ENCODE data around the gene TOGARAM1.

Gene TOGARAM1

GRCh38 chr14:44944107-44944506 is 17.9 kb upstream of the TOGARAM1 start:
- Histone ChIP-seq H2AFZ (ENCODE audit: low read depth) (no peak overlapping the region), H3K9ac (no peak overlapping the region), H3K4me3 (IDR thresholded peaks at IDR 0.05; ENCODE audit: insufficient read depth, low read depth, low read length) (no peak overlapping the region), H3K27me3 (ENCODE audit: insufficient read depth, low read depth) (no peaks in the 10 kb centered on the region), H3K27ac (no peak overlapping the region), H3K36me3 (ENCODE audit: insufficient read depth) (no peaks in the 10 kb centered on the region), H3K4me1 (ENCODE audit: low read depth, poor library complexity, severe bottlenecking) (no peaks in the 10 kb centered on the region), H3K4me2 (no peak overlapping the region), H4K20me1 (ENCODE audit: insufficient read depth) (no peaks in the 10 kb centered on the region), H3K79me2 (ENCODE audit: insufficient read depth, low read depth) (no peaks in the 10 kb centered on the region)
- no peak for TF ChIP-seq CTCF (conservative IDR thresholded peaks at IDR 0.05; ENCODE audit: low read depth, low read length)

- H3K9ac ChIP-seq, result no peak overlapping the region
- TF ChIP-seq CTCF (conservative IDR thresholded peaks at IDR 0.05; ENCODE audit: low read depth, low read length), result no peak
- H3K79me2 ChIP-seq (ENCODE audit: insufficient read depth, low read depth), result no peaks in the 10 kb centered on the region
- no peak overlapping the region for H3K4me2 ChIP-seq
- H2AFZ ChIP-seq (ENCODE audit: low read depth), result no peak overlapping the region
- no peaks in the 10 kb centered on the region for H3K27me3 ChIP-seq (ENCODE audit: insufficient read depth, low read depth)
- no peak overlapping the region for H3K4me3 ChIP-seq (IDR thresholded peaks at IDR 0.05; ENCODE audit: insufficient read depth, low read depth, low read length)
- no peak overlapping the region for H3K27ac ChIP-seq
- H3K4me1 ChIP-seq (ENCODE audit: low read depth, poor library complexity, severe bottlenecking), result no peaks in the 10 kb centered on the region
- H3K36me3 ChIP-seq (ENCODE audit: insufficient read depth), result no peaks in the 10 kb centered on the region
- no peaks in the 10 kb centered on the region for H4K20me1 ChIP-seq (ENCODE audit: insufficient read depth)
These were observed 16.7 kb upstream of the TOGARAM1 start for GRCh38 chr14:44945264-44945663.

GRCh38 chr14:44951051-44951450 is 10.9 kb upstream of the TOGARAM1 start:
- no peaks in the 10 kb centered on the region for H4K20me1 ChIP-seq (ENCODE audit: insufficient read depth)
- no peak overlapping the region for H3K4me3 ChIP-seq (IDR thresholded peaks at IDR 0.05; ENCODE audit: insufficient read depth, low read depth, low read length)
- H3K27me3 ChIP-seq (ENCODE audit: insufficient read depth, low read depth), result no peaks in the 10 kb centered on the region
- no peaks in the 10 kb centered on the region for H3K36me3 ChIP-seq (ENCODE audit: insufficient read depth)
- H3K4me1 ChIP-seq (ENCODE audit: low read depth, poor library complexity, severe bottlenecking), result no peaks in the 10 kb centered on the region
- H2AFZ ChIP-seq (ENCODE audit: low read depth), result no peak overlapping the region
- no peak overlapping the region for H3K27ac ChIP-seq
- H3K9ac ChIP-seq, result no peak overlapping the region
- no peak for TF ChIP-seq CTCF (conservative IDR thresholded peaks at IDR 0.05; ENCODE audit: low read depth, low read length)
- peaks cover 8% of the 10 kb centered on the region; the same call in 1 of the 2 replicates for H3K79me2 ChIP-seq (ENCODE audit: insufficient read depth, low read depth)
- H3K4me2 ChIP-seq, result no peak overlapping the region

- Histone ChIP-seq H3K27me3 (ENCODE audit: insufficient read depth, low read depth) (no peaks in the 10 kb centered on the region), H3K4me2 (no peak overlapping the region)
These were observed 9.4 kb upstream of the TOGARAM1 start for GRCh38 chr14:44952391-44953110.

More at GRCh38 chr14:44952391-44953110, 9.4 kb upstream of the TOGARAM1 start:
- Histone ChIP-seq H3K4me1 (ENCODE audit: low read depth, poor library complexity, severe bottlenecking) (peaks cover 2% of the 10 kb centered on the region), H2AFZ (ENCODE audit: low read depth) (no peak overlapping the region), H3K36me3 (ENCODE audit: insufficient read depth) (no peaks in the 10 kb centered on the region), H3K27ac (no peak overlapping the region), H3K9ac (no peak overlapping the region), H3K4me3 (IDR thresholded peaks at IDR 0.05; ENCODE audit: insufficient read depth, low read depth, low read length) (no peak overlapping the region), H4K20me1 (ENCODE audit: insufficient read depth) (no peaks in the 10 kb centered on the region; the same call in 1 of the 2 replicates), H3K79me2 (ENCODE audit: insufficient read depth, low read depth) (peaks cover 23% of the 10 kb centered on the region)
- TF ChIP-seq CTCF (conservative IDR thresholded peaks at IDR 0.05; ENCODE audit: low read depth, low read length), result no peak
